Right cardiac atrium (tissue), 5 donors: Measurements from ENCODE around the gene DCP1A. TPM values are rescaled to one million over a fixed set of nuclear protein-coding genes. Genes with fewer than 3 reads are reported as not detected.
A peak's percentile ranks its signal among the peaks of the same experiment; 100 is the strongest.

ENCODE experiments used
- ATAC-seq, 2 donors: fragments of 200-7000 bp; cut with Tn5 transposase; one replicate each; pipeline versions ENCODE4 v1.8.0 to v1.9.1; 2020; ENCODE audit warnings: moderate library complexity in 2 of 2, mild to moderate bottlenecking in 1 of 2
- DNase-seq, 3 donors: peaks; one replicate each; pipeline ENCODE4 v3.0.0-alpha.2; 2020
- H3K27ac ChIP-seq: one replicate; pipeline ENCODE4 v1.5.1; 2013; ENCODE audit warnings: mild to moderate bottlenecking, low read length, control low read depth, moderate library complexity
- H3K27me3 ChIP-seq: one replicate; pipeline ENCODE4 v1.6.1; 2013; ENCODE audit not compliant: control insufficient read depth, insufficient read depth
- H3K4me1 ChIP-seq: one replicate; pipeline ENCODE4 v1.6.1; 2013; ENCODE audit warnings: low read length; ENCODE audit not compliant: control insufficient read depth, insufficient read depth
- H3K4me3 ChIP-seq: one replicate; pipeline ENCODE4 v1.5.1; 2013; ENCODE audit warnings: low read length, control low read depth
- H3K9me3 ChIP-seq: one replicate; pipeline ENCODE4 v1.6.1; 2013; ENCODE audit warnings: low read length; ENCODE audit not compliant: control insufficient read depth
- WGBS: extraction: QIAGEN DNeasy Blood & Tissue Kit; methylation state at CpG from one replicate; pipeline ENCODE4 v1.1.7; 2013; 5-methylcytosine and 5-hydroxymethylcytosine counted together
- intact Hi-C, 4 donors: fragments of 100-400 bp; cut with DNase I; formaldehyde crosslinking; loops; one replicate each; pipeline versions ENCODE4 v1.11.0 to v1.14.0; 2022 to 2023
- polyA plus RNA-seq: library from polyadenylated mRNA; stranded (reverse); fragments of 200-250 nt; gene quantifications from one replicate; pipeline ENCODE4 v1.2.3, GENCODE V29; 2013
- total RNA-seq, 4 donors: library from RNA; stranded (reverse); fragmentation: NEBNext Ultra II Directional; extraction: Animal tissue kit (Norgen Biotek cat#: 25700); gene quantifications; one replicate each; pipeline ENCODE4 v1.2.1, GENCODE V29; 2021
- donor health status: healthy with polysubstance abuse.
- donor health status: DM: no; HTN: yes; CAD: no.
- donor health status: DM: no; HTN: no; CAD: no.
- donor health status: DM: no; HTN: yes; CAD: no; lungs with severe emphysema.
- donor health status: DM: yes; HTN: yes; CAD: no.

The DCP1A gene
- total and polyA plus RNA-seq, 5 donors: 6.0 to 28.7 (median 21.8) TPM

- Histone ChIP-seq H3K27me3 (no peaks in the 10 kb centered on the region), H3K27ac (no peak overlapping the region), H3K4me3 (no peak overlapping the region), H3K4me1 (peaks cover 15% of the 10 kb centered on the region), H3K9me3 (no peaks in the 10 kb centered on the region)
- 77% methylated on average over 8 of the region's 8 CpGs for WGBS
- ATAC-seq (no peak), DNase-seq (peak in 1 of 3 donors; percentile 26)
- intact Hi-C loops: no loop called here
Measured at GRCh38 chr3:53243785-53244184, 103.6 kb downstream of the DCP1A start.

GRCh38 chr3:53243165-53243564 lies 104.2 kb downstream of the DCP1A start:
- Histone ChIP-seq H3K27me3 (no peaks in the 10 kb centered on the region), H3K4me1 (peaks cover 16% of the 10 kb centered on the region), H3K27ac (no peak overlapping the region), H3K4me3 (no peak overlapping the region), H3K9me3 (no peaks in the 10 kb centered on the region)
- 70% methylated on average over 14 of the region's 14 CpGs for WGBS
- intact Hi-C loops: no loop called here
- ATAC-seq (peak; percentile 18 to 29), DNase-seq (peak in 2 of 3 donors; percentile 50 to 51)

GRCh38 chr3:53242642-53243041 lies 104.7 kb downstream of the DCP1A start:
- H3K27me3 ChIP-seq: no peaks in the 10 kb centered on the region
- peaks cover 16% of the 10 kb centered on the region for H3K4me1 ChIP-seq
- DNase-seq (peak in 1 of 3 donors; percentile 41), ATAC-seq (no peak)
- WGBS: 69% methylated on average over 4 of the region's 4 CpGs
- H3K27ac ChIP-seq: no peak overlapping the region
- no peaks in the 10 kb centered on the region for H3K9me3 ChIP-seq
- no peak overlapping the region for H3K4me3 ChIP-seq
- intact Hi-C loops: no loop called here

- peaks cover 16% of the 10 kb centered on the region for H3K4me1 ChIP-seq
- DNase-seq: peak in 1 of 3 donors; percentile 45
- no peak overlapping the region for H3K27ac ChIP-seq
- H3K27me3 ChIP-seq: no peaks in the 10 kb centered on the region
- WGBS: 83% methylated on average over 7 of the region's 7 CpGs
- intact Hi-C loops: no loop called here
- no peaks in the 10 kb centered on the region for H3K9me3 ChIP-seq
- no peak overlapping the region for H3K4me3 ChIP-seq
- peak in 1 of 2 donors; percentile 33 for ATAC-seq
Measured at GRCh38 chr3:53242155-53242554, 105.2 kb downstream of the DCP1A start.

- no peak for ATAC-seq
- 88% methylated on average over 28 of the region's 28 CpGs for WGBS
Measured at GRCh38 chr3:53240989-53241972, 106.1 kb downstream of the DCP1A start.

GRCh38 chr3:53239800-53240199 lies 107.5 kb downstream of the DCP1A start:
- ATAC-seq (no peak), DNase-seq (peak in 1 of 3 donors; percentile 12)
- Histone ChIP-seq H3K27me3 (no peaks in the 10 kb centered on the region), H3K4me3 (no peak overlapping the region), H3K9me3 (no peaks in the 10 kb centered on the region), H3K4me1 (peaks cover 24% of the 10 kb centered on the region), H3K27ac (no peak overlapping the region)
- WGBS: 93% methylated on average over 5 of the region's 5 CpGs
- intact Hi-C loops: no loop called here

More at GRCh38 chr3:53240989-53241972, 106.1 kb downstream of the DCP1A start:
- Histone ChIP-seq H3K27ac (no peak overlapping the region), H3K27me3 (no peaks in the 10 kb centered on the region), H3K4me1 (peaks cover 18% of the 10 kb centered on the region), H3K4me3 (no peak overlapping the region), H3K9me3 (no peaks in the 10 kb centered on the region)
- DNase-seq: peak in 1 of 3 donors; percentile 36
- intact Hi-C loops: no loop called here

- H3K4me1 ChIP-seq: peaks cover 21% of the 10 kb centered on the region
- DNase-seq (peak in 1 of 3 donors; percentile 13), ATAC-seq (no peak)
- WGBS: 91% methylated on average over 4 of the region's 4 CpGs
- no peak overlapping the region for H3K27ac ChIP-seq
- no peaks in the 10 kb centered on the region for H3K9me3 ChIP-seq
- H3K4me3 ChIP-seq: no peak overlapping the region
- H3K27me3 ChIP-seq: no peaks in the 10 kb centered on the region
- intact Hi-C loops: no loop called here
Measured at GRCh38 chr3:53238886-53239285, 108.5 kb downstream of the DCP1A start.

GRCh38 chr3:53238051-53238850 lies 109.1 kb downstream of the DCP1A start:
- DNase-seq (peak in 2 of 3 donors; percentile 36 to 48), ATAC-seq (peak; percentile 4 to 72)
- Histone ChIP-seq H3K27me3 (no peaks in the 10 kb centered on the region), H3K27ac (no peak overlapping the region), H3K9me3 (no peaks in the 10 kb centered on the region), H3K4me1 (peaks cover 15% of the 10 kb centered on the region), H3K4me3 (no peak overlapping the region)
- intact Hi-C loops: no loop called here
- 90% methylated on average over 6 of the region's 6 CpGs for WGBS

GRCh38 chr3:53236112-53236841 lies 111.1 kb downstream of the DCP1A start:
- peak; percentile 86 to 89 for ATAC-seq
- 54% methylated on average over 9 of the region's 9 CpGs for WGBS
- intact Hi-C loops: no loop called here
- no peaks in the 10 kb centered on the region for H3K9me3 ChIP-seq
- peak; percentile 80 to 91 (median 91) for DNase-seq
- no peaks in the 10 kb centered on the region for H3K27me3 ChIP-seq
- peaks cover 9% of the 10 kb centered on the region for H3K4me1 ChIP-seq
- H3K27ac ChIP-seq: peak overlapping the region; percentile 42
- H3K4me3 ChIP-seq: no peak overlapping the region

GRCh38 chr3:53235545-53235944 lies 111.8 kb downstream of the DCP1A start:
- ATAC-seq (no peak), DNase-seq (peak; percentile 11 to 45 (median 16))
- Histone ChIP-seq H3K4me3 (no peak overlapping the region), H3K9me3 (no peaks in the 10 kb centered on the region), H3K27me3 (no peaks in the 10 kb centered on the region), H3K27ac (no peak overlapping the region), H3K4me1 (peaks cover 9% of the 10 kb centered on the region)
- intact Hi-C loops: no loop called here
- WGBS: 71% methylated on average over 6 of the region's 6 CpGs
